ENCODE results near the gene RASA4B.
"Not testable (repeated sequence)": the region's sequence is repeated elsewhere in the genome, so short reads cannot be mapped to it uniquely, and the experiment has no call there.

RASA4B gene

DNA sequence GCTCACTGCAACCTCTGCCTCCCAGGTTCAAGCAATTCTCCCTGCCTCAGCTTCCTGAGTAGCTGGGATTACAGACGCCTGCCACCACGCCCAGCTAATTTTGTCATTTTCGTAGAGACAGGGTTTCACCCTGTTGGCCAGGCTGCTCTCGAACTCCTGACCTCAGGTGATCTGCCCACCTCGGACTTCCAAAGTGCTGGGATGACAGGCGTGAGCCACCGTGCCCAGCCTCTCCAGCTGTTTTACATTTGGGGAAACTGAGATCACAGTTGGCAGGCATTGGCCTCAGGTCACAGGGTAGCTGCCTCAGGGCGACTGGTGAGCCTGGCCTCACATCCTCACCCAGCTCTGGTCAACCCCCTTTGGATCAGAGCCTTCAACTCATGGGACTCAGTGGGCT lies 7.0 kb downstream of the RASA4B start:
- not testable (repeated sequence) for DNase-seq

DNA sequence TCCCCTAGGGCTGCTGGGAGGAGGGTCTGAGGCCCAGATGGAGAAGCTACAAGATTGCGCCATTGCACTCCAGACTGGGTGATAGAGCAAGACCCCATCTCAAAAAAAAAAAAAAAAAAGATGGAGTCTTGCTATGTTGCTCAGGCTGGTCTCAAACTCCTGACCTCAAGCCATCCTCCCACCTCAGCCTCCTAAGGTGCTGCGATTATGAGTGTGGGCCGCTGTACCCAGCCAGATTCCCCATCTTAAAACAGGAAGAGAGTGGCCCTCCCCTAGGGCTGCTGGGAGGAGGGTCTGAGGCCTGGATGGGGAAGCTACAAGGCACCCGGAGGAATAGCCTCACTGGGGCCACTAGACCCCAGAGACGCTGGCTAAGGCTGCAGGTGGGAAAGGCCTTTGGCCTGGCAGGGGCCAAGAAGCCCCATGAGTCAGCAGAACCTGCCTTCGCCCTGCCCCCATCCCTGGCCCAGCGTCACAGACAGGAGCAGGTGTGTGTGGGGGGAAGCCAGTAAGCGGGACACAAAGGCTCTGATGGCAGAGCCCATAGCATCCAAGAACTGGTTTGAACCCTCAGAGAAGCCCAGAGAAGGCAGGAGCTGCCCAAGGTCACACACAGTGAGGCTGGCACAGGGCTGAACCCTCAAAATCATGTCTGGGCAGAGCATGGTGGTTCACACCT lies 10.0 kb downstream of the RASA4B start:
- DNase-seq, result not testable (repeated sequence)

DNA sequence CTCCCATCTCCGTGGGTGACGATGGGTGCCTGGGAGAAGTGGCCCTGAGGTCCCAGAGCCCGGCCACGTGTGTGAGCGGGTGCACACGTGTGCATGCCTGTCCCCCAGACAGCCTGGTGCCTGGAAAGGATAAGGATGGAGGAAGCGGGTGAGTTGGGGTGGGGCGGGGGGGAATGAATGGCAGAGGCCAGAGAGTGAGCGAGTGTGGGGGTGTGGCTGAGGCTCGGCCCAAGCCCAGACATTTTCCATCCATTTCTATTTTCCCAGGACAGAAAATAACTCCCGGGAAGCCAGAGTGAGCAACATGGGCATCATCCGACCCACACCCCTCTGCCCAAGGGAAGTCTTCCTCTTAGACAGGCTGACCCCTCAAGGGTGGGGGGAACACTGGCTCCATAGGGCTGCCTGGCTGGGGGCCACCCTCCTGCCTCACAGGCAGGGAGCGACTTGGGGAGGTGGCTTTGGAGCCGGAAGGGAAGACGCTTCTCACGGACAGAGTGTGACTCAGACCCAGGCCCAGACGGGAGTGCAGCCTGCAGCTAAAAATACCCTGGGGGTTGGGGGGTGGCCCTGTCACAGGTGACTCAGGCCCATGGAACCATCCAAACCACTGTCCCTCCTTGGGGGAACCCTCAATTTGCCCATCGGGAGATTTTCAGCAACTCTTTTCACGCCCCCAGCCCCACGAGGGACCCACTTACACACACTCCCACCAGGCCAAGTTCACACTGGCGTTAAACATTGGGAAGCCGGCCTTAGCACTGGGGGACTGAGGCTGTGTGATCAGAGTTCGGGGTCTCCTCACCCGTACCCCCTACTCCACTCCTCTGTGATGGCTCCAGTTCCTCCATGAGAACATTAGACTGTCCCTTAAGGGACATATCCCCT lies 12.0 kb downstream of the RASA4B start:
- not testable (repeated sequence) for DNase-seq

DNA sequence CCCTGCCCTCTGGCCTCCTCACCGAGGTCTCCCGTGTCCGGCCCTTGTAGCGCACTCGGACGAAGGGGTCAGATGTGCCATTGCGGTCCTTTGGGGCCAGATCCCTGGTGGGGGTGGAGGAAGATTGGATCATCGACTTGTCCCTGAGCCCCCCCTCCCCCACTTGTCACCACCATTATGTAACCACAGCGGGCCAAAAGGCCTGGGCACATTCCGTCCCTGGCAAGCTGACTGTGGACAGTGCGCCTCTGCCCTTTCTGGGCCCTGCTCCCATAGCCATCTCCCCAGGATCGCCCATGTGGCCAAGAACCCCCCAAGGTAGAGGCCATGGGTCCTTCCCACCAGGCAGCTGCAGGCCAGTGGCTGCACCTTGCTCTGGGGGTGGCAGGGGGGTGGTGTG lies 14.4 kb downstream of the RASA4B start:
- not testable (repeated sequence) for DNase-seq

DNA sequence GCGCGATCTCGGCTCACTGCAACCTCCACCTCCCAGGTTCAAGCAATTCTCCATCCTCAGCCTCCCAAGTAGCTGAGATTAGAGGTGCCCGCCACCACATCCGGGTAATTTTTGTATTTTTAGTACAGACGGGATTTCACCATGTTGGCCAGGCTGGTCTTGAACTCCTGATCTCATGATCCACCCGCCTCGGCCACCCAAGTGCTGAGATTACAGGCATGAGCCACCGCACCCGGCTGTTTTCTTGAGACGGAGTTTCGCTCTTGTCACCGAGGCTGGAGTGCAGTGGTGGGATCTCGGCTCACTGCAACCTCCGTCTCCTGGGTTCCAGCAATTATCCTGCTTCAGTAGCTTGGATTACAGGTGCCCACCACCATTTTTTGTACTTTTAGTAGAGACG lies 19.3 kb downstream of the RASA4B start:
- not testable (repeated sequence) for DNase-seq

DNA sequence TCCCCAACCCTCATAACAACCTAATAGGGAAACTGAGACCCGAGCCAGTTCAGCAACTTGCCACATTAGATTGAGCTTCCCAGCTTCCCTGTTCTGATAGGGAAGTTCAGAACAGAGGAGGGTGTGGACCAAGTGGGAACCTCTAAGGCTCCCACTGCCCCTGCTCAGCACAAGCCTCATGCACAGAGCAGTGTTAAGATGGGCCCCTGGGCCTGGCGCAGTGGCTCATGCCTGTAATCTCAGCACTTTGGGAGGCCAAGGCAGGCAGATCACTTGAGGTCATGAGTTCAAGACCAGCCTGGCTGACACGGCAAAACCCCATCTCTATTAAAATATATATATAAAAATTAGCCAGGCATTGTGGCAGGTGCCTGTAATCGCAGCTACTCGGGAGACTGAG lies 20.3 kb downstream of the RASA4B start:
- not testable (repeated sequence) for DNase-seq

DNA sequence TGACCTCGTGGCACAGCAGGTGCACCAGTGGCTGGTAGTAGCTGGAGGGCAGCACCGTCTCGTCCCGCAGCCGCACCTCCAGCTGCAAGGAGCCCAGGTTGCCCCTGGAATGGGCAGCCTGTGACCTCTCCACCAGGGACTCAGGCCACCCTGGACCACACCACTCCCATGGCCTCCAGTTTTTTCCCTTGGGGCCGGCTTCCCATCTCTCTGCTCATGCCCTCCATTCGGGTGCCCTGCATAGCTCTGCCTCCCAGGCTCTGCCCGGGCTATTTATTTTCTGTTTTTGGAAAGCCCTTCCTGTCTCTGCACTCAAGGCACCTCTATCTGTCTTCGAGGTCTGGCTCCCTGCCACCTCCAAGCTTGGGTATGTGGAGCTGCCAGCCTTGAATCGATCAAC lies 20.7 kb downstream of the RASA4B start:
- DNase-seq, result not testable (repeated sequence)

DNA sequence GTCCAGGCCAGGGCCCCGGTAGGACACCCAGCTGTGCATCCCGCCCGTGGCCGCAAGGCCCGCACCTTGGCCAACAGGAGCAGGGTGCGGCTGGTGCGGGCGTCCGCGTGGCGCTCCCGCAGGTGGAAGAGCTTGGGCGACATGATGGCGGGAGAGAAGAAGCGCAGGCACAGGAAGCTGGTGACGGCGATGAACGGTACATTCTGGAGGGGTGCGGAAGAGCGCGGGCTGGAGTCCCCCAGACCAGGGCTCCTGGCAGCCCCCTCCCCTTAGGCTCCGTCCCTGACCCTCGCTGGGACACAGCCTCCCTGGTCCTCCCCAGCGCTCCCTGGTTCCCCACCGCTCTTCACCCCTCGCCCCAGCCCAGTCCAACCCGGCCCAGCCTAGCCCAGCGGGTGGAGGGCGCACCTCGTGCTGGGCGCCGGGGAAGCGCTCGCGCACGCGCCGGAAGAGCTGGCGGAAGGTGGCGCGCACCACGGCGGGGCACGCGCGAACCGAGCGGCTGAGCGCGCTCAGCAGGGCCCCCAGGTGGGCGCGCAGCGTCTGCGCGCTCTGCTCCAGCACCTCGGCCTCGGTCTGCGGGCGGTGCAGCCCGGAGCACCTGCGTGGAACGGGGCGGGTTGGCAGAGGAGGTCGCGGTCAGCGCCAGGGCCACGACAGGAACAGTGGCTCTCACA lies 23.0 kb downstream of the RASA4B start:
- DNase-seq, result not testable (repeated sequence)

DNA sequence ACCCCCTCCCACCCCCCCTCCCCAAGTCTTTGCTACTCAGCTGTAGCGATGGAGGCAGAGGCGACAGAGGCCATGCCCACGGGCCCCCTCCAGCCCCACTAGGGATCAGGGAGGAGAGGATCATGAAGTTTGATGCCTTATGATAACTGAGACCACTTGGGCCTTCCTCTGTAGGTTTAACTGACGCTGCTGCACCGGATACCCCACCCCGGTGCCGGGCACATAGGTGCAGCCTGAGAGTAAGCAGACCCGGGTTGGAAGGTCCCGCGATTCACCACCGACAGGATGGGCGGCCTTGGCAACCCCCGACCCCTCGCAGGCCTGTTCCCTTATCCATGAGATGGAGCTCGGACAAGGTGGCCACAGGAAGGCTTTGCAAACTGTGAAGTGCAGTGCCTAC lies 23.6 kb downstream of the RASA4B start:
- DNase-seq, result not testable (repeated sequence)

DNA sequence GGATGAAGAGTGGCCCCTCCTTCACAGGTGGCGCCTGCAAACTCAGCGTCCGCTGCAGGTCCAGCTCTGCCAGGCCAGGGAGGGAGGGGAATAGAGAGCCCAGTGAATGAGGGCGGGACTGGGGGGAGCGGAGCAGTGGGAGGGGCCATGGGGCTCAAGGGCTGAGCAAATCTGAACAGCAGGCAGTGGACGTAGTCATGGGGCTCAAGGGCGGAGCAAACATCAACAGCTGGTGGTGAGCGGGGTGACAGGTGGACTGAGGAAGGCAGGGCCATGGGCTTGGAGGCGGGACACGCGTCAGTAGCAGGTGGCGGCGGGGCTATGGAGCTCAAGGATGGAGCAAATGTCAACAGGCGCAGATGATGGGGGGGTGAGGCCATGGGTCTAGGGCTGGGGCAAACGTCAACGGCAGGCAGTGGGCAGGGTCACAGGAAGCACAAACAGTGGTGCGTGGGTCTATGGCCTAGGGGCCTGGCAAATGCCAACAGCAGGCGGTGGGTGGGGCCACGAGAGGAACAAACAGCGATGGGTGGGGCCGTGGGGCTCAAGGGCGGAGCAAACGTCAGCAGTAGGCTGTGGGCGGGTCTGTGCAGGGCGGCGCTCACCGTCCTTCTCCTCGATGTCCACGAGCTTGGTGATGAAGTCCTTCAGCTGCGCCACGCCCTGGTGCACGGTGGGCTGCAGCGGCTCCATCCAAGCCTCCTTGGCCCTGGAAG lies 24.2 kb downstream of the RASA4B start:
- not testable (repeated sequence) for DNase-seq

DNA sequence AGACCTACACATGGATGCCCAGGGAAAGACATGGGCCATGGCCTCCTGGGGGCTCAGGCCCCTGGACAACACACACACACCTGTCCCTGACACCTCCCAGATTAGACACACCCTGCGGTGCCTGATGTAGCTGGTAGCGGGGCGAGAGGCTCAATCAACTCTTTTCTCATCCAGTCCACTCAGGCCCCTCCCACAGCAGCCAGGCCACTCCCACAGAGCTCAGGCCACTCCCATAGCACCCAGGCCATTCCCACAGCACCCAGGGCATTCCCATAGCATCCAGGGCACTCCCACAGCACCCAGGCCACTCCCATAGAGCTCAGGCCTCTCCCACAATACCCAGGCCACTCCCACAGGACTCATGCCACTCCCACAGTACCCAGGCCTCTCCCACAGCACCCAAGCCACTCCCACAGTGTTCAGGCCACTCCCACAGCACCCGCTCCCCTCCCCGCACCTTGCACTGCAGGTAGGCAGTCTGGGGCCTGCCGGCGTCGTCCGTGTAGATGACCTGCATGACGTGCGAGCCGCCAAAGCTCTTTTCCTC lies 27.0 kb downstream of the RASA4B start:
- DNase-seq, result not testable (repeated sequence)

DNA sequence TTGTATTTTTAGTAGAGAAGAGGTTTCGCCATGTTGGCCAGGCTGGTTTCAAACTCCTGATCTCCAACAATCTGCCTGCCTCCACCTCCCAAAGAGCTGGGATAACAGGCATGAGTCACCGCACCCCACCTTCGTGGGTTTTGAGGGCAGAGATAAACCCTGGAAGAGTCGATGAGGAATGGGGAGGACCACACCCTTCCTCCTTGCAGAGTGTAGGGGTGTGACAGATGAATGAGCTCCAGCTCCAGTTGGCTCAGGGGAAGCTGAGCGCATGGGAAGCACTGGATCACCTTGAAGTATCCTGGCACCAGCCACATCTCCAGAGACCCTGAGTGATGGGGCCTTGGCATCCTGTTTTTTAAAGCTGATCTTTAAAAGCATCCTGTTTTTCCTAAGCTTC lies 33.3 kb downstream of the RASA4B start:
- DNase-seq, result not testable (repeated sequence)

DNA sequence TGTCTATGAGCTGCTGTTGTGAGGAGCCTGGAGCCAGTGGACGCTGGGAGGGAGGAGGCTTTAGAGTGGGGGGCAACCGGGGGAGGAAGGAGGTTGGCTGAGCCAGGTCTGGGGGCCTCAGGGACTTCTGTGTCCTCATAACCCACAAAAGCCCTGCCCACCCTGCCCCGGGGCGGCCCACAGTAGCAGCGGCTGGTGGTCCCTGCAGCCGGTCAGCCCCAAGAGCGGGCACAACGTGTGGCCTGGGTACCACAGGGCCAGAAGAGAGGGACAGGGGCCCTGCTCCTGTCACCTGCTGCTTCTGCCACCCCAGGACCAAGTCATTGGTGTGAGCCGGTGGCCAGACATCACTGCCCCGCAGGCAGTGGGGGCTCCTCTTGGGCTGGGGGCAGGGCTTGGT lies 35.6 kb downstream of the RASA4B start:
- DNase-seq, result not testable (repeated sequence)

DNA sequence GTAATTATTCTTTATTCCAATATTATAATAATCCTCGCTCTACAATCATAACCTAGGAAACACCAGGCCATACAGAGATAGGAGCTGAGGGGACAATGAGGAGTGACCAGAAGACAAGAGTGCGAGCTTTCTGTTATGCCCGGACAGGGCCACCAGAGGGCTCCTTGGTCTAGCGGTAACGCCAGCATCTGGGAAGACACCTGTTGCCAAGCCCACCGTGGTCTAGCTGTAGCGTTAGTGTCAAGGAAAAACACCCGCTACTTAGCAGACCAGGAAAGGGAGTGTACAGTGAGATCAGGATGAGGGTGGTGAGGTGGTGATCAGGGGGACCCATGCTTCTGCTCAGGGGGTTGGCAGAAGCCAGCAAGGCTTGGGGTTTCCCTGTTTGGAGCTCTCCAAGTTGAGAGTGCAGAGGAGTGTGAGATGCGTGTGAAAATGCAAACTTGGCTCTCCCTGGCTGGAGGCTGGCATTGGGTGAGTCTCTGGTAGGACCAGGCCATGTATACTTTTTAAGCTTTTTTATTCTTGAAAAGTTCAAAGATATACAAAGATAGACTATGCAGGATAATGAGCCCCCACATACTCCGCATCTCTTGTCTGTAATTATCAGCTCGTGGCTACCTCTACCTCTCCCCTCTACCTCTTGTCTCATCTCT lies 37.5 kb downstream of the RASA4B start:
- not testable (repeated sequence) for DNase-seq

DNA sequence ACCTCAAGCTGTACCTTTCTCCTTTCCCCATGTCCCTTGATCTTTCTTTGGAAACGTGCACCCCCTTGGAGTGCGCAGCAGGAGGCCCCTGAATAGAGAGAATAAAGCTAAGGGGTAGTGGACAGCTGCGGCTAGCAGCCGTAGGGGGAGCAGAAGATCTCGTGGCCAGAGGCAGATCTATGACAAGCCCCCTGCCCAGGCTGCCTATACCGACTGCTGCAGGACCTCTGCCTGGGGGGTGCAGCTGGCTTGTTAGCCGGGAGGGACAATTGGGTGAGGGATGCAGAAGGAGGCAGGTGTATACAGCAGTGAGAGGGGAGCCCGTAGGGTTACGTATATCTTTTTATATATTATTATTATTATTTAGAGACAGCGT lies 38.4 kb downstream of the RASA4B start:
- DNase-seq, result not testable (repeated sequence)

DNA sequence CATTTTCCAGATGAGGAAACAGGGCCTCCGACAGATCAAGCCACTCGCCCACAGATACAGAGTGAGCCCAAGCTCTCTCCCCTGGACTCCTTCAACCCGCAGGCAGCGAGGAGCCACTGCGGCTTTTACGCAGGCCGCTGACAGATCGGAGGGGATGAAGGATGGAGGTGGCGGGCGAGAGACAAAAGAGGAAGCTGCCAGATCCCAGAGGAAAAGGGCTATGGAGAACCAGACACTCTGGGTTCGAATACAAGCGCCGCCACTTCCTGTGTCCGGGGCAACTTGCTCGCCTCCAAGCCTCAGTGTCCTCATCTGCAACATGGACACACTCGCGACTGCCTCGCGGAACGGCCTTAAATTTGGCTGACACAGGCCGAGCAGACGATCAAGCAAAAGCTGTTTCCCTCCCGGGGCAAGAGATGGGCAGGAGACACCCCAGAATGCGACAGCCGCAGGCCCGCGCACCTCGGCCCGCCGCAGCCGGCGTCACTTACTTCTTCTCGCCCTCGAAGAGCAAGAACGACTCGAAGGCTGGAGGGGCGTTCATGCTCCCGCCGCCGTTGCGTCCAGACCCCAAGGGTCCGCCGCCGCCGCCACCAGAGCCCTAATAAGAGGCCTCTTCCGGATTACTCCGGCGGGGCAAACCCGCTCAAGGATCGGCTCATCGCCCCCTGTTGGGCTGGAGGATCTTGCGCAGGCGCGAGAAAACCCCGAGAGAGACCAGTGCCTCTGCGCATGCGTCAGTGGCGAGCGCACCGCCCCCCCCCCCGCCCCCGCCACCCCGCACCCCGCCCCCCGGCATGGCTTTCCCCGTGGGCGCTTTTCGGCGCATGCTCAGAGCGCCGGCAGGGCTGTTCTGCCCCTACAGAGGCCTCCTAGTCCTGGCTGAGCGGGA lies 39.0 kb downstream of the RASA4B start, which contains the start of gene POLR2J:
TSS of gene POLR2J (minus strand) at position 609 of the 895 bp plus-strand sequence. CDS start at position 547, 62 bp downstream.
- DNase-seq, result not testable (repeated sequence)

DNA sequence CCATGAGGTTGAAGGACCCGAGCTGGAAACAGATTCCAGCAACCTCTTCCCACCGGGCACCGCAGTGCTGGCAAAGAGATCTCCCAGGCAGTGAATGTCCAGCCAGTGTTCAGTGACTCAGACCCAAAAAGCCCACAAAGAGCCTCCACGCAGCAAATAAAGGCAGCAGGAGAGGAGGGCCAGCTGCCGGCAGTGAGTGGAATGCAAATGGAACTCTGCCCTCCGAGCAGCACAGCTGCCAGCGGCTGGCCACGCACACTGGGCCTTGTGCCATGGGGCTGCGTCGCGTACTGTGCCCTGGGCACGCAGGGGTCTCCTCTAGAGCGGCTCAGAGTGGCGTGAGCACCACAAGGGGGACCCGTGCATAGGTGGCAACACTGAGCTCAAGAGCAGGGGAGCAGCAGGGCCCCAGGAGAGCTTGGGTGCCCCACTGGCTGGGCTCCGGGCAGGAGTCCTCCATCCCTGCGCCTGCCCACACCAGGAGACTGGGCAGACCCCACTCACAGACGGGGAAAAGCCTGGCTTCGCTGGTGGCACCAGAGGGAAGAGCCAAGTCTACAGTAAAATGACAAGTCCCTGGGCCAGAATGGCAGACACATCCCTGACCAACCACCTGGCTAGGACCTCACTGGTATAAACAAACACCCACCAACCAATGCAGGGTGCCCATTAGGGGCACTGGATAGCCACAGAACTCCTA lies 42.7 kb downstream of the RASA4B start:
- DNase-seq, result not testable (repeated sequence)

DNA sequence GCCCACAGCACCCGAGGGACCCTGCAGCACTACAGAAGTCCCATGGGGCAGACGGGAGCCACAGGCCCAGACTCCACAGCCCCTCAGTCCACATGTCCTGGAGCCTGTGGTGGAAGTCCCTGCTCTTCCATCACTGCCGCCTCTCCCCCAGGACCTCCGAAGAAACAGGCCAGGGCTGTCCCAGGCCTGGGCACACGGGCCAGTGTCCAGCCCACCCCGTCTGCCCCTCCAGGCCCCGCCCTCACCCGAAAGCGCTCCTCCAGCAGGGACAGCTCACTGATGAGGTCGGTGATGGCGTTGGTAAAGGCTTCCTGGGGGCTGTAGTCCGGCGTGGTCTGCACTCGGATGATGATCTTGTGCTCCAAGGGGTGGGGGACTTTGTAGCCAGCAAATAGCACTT lies 43.5 kb downstream of the RASA4B start:
- DNase-seq, result not testable (repeated sequence)

DNA sequence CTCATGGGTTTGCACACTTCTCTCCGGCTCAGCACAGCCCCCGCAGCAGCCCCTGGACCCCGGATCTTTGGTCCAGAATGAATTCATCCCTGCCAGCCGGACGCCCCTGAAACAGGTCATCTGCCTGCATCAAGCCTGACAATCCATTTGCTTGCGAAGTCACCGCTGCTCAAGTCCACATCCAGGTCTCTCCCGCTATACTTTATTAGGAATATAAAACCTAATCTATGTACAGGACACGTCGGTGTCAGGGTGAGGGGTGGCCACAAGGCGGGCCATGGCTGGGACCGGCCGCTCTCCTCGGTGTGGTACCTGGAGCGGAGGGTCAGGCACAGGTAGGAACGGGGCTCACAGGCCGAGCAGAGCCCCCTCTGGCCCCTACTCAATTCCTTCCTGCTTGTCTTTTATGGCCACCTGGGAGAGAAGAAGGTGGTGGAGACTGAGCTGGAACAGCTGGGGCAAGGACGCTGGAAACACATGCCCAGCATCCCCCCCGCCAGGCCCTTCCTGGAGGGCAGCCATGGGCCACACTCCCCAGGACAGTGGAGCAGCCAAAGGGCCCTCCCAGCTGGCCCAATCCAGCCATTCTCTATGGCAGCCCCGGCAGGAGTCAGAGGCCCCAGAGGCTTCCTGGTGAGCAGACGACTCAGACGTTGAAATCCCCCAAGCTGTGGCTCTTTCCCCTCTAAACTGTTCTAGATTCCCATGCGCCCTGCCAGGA lies 44.1 kb downstream of the RASA4B start:
- DNase-seq, result no peak
